NCI-H345 treated with DMSO at 0.1 percent for 48 hours (cell line): ENCODE results near the gene IRAG1.

Experiments used
- DNase-seq: peaks from one replicate; lab custom pipeline; 2025; ENCODE audit not compliant: unreplicated experiment; lab: John Stamatoyannopoulos, UW

IRAG1 gene

GRCh38 chr11:10669258-10670033 lies 24.1 kb downstream of the IRAG1 start:
- DNase-seq: peak; percentile 67

GRCh38 chr11:10667521-10667885 lies 26.1 kb downstream of the IRAG1 start:
- no peak for DNase-seq

- DNase-seq: no peak
These were observed 26.7 kb downstream of the IRAG1 start for GRCh38 chr11:10666556-10667520.

- DNase-seq: no peak
These were observed 29.1 kb downstream of the IRAG1 start for GRCh38 chr11:10664496-10664895.

- no peak for DNase-seq
These were observed 29.6 kb downstream of the IRAG1 start for GRCh38 chr11:10663990-10664389.

DNA sequence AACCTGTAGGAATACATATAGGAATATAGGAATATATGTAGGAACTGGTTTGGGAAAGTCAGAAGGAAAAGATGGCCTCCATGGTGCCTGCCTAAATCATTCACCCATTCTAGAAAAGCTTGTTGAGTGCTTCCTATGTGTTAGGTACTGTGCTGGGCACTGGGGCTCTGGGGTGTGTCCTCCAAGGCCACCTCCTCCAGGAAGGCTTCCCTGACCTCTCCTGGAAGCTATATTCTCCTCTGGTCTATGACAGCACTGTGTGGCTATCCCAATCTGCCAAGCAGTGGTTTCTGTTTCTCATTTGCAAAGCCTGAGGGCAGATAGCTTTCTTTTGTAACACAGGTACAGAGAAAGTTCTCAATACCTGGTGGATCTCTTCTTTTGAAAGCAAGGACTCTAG lies 30.2 kb downstream of the IRAG1 start:
- no peak for DNase-seq

DNA sequence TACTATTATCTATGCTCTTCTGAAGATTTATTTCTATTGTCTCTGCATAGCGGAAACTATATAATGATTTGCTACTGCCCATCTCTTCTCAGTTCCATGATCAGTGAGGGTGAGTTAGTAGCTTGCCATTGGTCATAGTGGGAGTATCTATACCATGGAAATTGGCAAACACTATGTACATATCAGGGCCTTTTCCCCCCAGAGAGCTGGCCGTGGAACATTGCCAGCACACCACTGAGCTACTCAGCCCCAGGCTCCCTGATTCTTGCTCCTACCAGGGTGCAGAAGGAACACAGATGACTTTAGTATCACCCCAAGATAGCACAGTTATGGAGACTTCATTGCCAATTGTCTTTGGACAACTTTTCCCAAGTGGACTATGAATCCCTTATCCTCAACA lies 33.2 kb downstream of the IRAG1 start:
- DNase-seq: no peak

DNA sequence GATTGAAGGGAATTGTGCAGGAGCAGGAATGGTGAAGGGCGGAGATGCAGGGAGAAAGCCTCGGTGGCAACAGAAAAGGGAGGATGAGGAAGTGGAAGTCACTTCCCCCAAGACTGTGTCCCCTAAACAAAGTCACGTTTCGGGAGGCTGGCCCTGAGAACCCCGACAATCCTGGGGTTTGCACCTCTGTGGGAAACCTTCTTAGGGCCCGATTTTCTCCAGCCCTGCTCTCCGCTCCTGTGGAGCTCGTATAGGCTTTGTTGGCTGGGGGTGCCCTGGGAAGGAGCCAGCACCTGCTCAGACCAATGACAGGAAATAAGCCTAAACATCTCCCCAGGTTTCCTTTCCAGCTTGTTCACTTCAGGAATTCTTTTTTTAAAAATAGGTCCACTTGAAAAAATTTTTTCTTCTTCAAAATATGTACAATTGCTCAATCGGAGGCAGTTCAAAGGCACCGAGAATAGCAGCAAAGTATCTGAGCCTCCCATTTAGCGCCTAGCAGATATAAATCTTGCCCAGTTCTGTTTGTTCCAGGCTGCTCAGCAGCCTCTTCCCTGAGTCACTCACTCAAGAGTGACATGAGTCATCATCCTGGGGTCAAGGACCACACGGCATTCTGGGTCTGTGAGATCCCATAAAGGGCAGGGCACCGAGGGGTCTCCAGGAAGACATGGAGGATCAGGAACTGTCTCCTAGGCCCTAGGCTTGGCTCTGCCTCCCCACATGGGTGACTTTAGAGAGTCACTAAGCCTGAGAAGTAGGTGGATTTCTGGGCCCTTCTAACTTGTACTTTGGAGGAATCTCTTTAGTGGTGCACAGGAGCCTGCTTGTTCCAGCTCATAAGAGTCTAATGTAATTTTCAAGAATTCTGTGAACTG lies 34.0 kb downstream of the IRAG1 start:
- DNase-seq: no peak

DNA sequence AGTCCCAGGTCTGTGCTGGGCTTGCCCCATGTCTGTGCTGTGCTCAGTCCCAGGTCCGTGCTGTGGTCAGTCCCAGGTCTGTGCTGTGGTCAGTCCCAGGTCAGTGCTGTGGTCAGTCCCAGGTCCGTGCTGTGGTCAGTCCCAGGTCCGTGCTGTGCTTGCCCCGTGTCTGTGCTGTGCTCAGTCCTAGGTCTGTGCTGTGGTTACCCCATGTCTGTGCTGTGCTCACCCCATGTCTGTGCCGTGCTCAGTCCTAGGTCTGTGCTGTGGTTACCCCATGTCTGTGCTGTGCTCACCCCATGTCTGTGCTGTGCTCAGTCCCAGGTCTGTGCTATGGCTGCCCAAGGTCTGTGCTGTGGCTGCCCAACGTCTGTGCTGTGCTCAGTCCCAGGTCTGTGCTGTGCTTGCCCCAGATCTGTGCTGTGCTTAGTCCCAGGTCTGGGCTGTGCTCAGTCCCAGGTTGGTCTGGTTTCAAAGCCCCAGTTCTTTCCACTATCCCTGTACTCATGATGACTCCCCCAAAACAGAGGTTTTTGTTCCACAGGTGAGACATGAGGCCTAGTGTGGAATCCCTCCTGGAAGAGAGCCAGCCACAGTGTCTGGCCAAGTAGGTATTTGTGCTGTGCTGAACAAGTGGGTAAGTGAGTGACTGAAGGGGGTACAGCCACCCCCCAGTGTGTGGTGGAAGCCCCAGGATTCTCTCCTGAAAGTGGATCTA lies 34.8 kb downstream of the IRAG1 start:
- no peak for DNase-seq

DNA sequence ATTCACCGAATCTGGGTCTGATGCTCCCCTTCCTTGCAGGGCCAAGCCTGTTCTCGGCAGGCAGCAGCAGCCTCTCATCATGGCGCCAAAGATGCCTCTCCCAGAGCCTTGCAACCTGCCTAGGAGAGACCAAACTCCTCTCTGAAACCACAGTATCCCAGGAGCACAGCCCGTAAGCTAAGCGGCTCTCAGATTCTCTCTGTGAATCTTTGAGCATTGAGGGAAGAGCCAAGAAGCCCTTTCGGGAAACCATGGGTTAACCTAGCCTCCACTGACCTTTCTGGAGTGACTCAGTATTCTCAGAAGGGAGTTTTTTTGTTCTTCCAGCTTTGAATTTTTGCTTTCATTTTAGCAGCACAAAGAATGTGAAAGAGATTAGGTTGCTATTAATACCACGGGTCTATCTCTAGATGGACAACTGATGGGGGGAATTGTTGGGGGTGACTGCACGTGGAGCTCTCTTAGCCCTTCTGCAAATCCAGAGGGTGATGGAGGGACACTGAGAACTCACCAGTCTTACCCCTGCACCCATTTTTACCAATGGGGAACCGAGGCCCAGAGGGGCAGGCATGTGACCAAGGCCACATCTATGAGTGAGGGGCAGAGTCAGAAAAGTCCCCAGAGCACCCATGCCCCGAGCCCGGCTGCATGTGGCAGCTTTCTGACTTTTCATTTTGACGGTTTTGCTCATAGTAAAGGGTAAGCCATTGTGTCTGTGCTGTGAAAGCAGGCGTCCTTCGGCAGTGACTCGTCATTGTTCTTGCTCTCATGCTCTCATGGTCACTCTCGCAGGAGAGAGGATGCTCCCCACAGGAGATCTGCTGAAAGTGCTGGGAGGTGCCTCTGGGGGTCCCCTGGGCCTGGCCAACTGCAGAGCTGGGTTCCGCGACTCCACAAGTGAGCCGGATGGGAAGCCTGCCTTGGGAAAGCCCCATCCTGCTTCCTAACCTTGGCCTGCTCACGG lies 36.0 kb downstream of the IRAG1 start:
- DNase-seq: no peak

DNA sequence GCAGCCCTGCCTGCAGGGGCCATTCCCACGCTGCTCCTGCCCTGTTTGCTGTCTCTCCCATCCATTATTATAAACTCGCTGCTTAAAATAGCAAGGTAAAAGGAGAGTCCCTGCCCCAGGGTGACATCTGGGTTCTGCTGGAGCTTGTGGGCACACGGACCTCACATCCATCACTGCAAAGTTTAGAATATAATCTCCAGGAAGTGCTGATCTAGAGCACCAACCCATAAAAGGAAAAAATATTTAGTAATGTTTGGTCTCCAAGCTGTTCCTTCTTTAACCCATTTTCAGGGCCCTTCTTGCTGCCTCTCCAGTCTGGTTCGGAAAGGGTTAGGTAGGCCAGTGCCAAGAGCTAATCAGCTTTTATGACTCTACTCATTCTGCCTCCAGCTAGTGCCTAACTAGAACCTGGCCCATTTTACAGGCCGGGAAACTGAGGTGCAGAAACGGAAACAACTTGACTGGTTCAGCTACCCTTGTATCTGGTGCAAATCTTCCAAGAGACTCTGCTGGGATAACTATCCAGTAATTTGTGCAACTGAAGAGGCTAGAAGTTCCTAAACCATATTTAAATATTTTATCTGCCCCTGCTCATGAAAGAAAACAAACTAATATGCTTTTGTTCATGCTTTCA lies 37.5 kb downstream of the IRAG1 start:
- no peak for DNase-seq

DNA sequence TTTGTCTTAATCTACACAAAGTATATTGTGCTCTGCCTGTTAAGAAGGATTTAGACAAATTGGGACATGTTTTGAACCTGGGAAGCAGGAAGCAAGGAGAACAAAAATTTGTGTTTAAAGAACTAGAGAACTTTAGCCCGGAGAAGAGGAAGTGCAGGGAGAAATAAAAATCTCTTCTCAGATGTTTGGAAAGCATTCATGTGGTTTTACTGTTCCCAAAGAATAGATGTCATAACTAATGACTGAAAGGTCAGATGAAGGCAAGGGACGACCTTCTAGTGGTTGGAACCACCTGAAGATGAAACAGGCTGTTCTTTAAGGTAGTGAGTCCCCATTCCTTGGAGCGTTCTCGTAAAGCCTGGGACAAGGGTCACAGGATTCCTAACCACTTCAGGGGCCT lies 38.3 kb downstream of the IRAG1 start:
- no peak for DNase-seq

DNA sequence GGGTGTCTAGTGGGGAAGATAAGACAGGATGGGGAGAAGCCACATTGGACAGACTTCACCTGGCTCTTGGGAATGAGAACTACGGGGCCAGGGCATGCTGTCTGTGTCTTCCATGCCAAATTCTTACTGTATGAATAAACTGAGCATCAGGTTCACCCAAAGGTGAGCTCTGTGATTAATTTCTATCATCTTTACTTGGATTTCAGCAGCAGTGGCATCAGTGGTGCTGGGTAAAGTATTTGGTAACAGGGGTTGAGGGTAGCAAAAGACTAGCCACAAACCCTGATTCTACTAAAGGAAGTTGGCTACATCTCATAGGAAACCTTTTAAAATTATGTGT lies 38.8 kb downstream of the IRAG1 start:
- no peak for DNase-seq

DNA sequence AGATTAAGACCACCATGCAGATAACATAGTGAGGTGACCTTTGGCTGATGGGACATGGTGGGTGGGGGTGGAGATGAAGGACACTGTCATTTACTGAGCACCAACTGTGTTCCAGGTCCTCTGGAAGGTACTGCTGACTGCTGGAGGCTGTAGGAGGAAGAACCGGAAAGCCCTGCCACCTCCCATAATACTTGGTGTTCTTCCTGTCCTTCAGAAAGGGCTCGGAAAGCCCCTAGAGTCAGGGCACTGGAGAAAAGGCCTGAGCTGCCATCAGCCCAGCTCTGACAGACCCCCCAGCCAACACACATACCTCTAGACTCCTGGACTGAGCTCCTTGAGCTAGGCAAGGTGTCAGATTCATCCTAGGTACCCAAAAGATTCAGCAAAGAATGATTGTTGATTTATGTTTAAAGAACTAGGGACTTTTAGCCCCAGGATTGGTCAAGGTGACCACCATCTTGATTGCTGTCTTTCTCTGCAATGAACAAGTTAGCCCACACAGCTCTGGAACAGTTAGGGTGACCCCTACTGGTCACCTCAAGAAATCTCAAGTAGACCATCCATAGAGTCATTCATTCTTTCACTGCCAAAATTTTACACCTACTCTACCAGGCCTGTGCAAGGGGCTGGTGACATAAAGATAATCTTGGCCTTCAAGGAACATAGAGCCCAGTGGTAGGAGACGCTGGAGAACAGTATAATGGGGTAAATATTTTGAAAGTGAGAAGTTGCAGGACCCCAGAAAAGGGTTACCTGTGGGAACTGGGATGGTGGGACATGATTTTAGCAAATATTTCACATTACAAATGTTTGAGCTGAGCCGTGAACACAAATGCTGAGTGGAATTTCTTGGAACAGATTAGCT lies 39.4 kb downstream of the IRAG1 start:
- DNase-seq: peak; percentile 15

DNA sequence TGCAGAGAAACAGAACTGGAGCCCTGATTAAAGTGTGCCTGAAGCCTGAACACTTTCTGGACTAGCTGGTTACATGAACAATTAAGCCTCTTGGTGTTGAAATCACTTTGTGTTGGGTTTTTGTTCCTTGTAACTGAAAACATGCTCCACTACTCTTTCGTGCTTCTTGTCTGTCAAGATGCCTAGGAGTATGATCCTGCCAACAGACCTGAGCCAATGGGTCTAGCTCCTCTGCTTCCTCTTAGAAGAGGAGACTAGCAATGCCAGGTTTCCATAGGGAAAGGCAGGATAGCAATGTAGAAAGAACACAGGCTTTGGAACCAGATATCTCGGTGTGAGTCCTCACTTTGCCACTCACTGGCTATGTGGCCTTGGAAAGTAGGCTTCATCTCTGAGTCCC lies 40.3 kb downstream of the IRAG1 start:
- DNase-seq: no peak

DNA sequence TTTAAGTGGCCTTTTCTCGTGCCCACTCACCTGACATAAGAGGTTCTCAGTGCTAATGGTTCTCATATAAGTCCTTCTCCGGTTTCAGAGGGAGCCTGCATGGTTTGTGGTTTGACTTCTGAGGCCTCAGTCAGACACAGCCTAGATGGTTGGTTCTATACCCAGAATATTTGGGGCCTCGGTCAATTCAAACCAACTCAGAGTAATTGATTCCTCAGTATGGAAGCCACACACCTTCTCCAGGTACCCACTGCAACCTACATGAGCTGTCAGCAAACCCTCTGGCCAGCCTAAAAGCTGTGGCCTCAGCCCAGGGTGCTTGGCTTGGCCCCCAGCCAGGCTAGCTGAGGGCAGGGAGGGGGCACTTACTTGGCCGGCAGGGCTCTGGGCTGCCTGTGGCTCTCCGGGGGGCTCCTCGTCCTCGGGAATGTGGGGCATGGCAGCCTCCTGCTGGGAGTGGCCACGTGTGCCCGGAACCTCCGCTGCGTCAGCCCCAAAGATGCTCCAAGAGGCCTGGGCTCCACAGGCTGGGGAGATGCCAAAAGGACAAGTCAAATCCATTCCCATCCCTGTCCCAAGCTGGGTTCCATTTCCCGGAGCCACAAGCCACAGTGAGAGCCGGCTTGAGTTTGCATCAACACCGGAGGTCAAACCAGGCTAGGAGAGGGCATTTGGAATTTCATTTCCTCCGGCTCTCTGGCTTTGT lies 41.7 kb downstream of the IRAG1 start:
- no peak for DNase-seq

- no peak for DNase-seq
These were observed 42.9 kb downstream of the IRAG1 start for GRCh38 chr11:10650630-10651029.

- DNase-seq: no peak
These were observed 43.4 kb downstream of the IRAG1 start for GRCh38 chr11:10650166-10650565.
